Kidney tubule cell (primary cell): ENCODE measurements around the gene BLCAP.

Experiments
- DNase-seq: peaks from one replicate; pipeline ENCODE4 v3.0.0-alpha.2; 2018; ENCODE audit warnings: low spot score

BLCAP gene

GRCh38 chr20:37529214-37529967, 1.7 kb upstream of the BLCAP start:
- no peak for DNase-seq

GRCh38 chr20:37528446-37529213, 954 bp upstream of the BLCAP start:
- no peak for DNase-seq

GRCh38 chr20:37526839-37527637, 638 bp downstream of the BLCAP start:
- DNase-seq: peak; percentile 43

GRCh38 chr20:37526238-37526838, 1.3 kb downstream of the BLCAP start:
- DNase-seq: peak; percentile 75

- DNase-seq: no peak
These were observed 1.9 kb downstream of the BLCAP start for GRCh38 chr20:37525810-37526209.

GRCh38 chr20:37524859-37525708, 2.6 kb downstream of the BLCAP start:
- peak; percentile 59 for DNase-seq

GRCh38 chr20:37523911-37524700, 3.6 kb downstream of the BLCAP start:
- peak; percentile 41 for DNase-seq

GRCh38 chr20:37523012-37523391, 4.7 kb downstream of the BLCAP start:
- no peak for DNase-seq

- peak; percentile 50 for DNase-seq
These were observed 5.2 kb downstream of the BLCAP start for GRCh38 chr20:37522260-37523011.

GRCh38 chr20:37521061-37521771, 6.5 kb downstream of the BLCAP start, which contains the start of gene NNAT:
Gene NNAT, plus strand, starts transcription at chr20:37521250. Its CDS starts 82 bp downstream, at chr20:37521332.
- no peak for DNase-seq

- DNase-seq: no peak
These were observed 7.2 kb downstream of the BLCAP start for GRCh38 chr20:37520419-37520955.

- DNase-seq: no peak
These were observed 7.9 kb downstream of the BLCAP start for GRCh38 chr20:37519508-37520418.

- no peak for DNase-seq
These were observed 8.8 kb downstream of the BLCAP start for GRCh38 chr20:37518606-37519507.

- no peak for DNase-seq
These were observed 9.6 kb downstream of the BLCAP start for GRCh38 chr20:37518059-37518458.

GRCh38 chr20:37516811-37517750, 10.6 kb downstream of the BLCAP start:
- DNase-seq: no peak
